HS-5 (cell line): ENCODE measurements around the gene BACE1.
"Not testable (repeated sequence)": the region's sequence is repeated elsewhere in the genome, so short reads cannot be mapped to it uniquely, and the experiment has no call there.

Experiments used
- DNase-seq: peaks from one replicate; pipeline ENCODE4 v3.0.0-alpha.2; 2012; ENCODE audit warnings: low read depth

The BACE1 gene

DNA sequence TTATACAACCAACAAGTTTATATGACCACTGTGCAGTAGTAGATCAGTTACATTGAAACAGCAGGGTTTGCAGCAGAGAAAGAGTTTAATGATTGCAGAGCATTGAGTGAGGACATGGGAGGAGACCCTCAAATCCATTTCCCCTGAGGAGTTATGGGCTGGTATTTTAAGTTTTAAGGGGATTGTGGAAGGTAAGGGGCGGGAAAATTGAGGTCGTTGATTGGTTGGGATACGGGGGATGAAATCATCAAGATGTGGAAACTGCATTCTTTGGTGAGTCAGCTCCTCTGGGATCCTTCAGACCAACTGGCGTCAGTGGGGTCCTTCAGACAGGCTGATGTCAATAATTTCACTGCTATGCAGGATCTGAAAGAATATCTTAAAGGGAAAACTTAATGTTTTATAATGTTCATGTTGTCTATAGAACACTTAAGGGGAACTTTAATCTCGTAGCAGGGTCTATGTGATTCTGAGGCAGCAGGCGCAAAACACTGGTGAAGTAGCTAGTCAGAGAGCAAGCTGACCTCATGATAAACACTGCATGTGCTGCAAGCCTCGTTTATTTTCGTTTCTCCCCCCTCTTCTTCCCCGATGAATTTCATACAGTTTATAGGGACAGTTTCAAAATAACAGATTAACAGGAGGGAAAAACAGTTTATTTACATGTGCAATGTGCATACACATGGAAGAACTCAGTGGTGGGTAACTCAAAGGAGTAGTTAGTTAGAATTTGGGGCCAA lies 42.3 kb downstream of the BACE1 start:
- peak; percentile 86 for DNase-seq

DNA sequence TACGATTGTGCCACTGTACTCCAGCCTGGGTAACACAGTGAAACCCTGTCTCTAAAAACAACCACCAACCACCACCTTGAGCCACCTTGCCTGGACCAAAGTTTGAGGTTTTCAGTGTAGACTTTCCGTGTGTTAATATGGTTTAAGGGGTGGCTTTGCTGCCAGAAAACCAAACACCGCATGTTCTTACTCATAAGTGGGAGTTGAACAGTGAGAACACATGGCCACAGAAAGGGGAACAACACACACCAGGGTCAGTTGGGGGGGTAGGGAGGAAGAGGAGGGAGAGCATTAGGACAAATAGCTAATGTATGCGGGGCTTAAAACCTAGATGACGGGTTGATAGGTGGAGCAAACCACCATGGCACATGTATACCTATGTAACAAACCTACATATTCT lies 43.9 kb downstream of the BACE1 start:
- not testable (repeated sequence) for DNase-seq

DNA sequence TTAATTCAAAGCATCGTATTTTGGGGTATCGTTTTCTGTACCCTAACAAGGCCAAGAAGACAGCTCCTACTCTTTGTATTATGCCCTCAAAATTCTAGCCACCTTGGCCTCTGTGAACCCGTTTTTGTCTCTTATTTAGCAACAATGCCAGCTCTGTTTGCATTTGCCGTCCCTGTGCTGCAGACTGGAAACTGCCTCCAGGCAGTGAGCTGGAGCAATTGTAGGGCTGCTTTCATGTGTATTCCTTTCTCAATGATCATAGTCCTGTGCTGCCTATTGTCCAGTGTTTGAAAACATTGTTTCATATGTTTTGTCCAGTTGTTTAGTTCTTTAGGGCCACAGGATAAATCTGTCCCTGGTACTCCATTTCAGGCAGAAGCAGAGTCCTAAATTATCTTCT lies 44.8 kb downstream of the BACE1 start:
- DNase-seq: no peak

DNA sequence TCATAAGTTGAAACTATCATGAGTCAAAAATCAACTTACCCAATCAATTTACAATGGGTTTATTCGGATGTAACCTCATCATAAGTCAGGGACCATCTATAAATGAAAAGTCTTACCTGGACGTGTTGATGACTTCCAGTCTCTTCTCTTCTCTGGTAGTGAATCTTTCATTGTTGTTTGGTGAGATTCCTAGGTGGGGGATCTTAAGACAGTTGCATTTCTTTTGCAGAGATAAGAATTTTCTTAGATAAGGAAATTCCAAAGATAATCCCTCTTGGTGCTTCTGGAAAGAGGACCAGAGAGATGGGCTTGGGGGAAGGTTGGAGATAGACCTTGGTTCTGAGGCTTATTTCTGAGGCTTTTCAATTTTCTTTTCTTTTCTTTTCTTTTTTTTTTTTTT lies 46.2 kb downstream of the BACE1 start:
- no peak for DNase-seq

DNA sequence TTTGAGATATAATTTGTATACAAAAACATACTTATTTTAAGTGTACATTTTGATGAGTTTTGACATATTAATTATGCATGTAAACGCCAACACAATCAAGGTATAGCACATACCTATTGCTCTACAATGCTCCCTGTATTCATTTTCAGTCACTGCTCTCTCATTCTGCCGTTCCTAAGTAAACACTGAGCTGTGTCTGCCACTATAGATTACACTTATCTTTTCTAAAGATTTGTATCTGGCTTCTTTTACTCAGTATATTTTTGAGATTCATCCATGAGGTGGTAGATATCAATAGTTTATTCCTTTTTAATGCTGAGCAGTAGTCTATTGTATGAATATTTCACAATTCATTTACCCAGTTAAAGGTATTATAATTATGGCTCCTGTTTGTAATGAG lies 50.3 kb downstream of the BACE1 start:
- no peak for DNase-seq

DNA sequence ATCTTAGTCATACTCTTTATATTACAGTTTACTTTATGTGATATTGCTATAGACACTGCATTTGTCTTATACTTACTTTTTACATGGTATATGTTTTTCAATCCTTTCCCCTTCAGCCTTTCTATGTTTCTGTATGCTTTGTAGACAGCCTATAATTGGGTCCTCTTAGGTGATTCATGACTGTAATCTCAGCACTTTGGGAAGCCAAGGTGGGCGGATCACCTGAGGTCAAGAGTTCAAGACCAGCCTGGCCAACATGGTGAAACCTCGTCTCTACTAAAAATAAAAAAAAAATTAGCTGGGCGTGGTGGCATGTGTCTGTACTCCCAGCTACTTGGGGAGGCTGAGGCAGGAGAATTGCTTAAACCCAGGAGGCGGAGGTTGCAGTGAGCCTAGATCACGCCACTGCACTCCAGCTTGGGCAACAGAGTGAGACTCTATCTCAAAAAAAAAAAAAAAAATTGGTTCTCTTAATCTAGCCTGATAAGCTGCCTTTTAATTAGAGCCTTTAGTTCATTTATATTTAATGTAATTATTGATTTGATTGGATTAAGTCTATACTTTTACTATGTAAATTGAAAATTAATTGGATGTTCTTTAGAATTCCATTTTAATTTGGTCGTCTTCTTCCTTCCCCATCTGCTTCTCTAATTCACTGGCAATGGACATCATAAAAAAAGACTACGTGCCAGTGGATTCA lies 51.3 kb downstream of the BACE1 start:
- not testable (repeated sequence) for DNase-seq

DNA sequence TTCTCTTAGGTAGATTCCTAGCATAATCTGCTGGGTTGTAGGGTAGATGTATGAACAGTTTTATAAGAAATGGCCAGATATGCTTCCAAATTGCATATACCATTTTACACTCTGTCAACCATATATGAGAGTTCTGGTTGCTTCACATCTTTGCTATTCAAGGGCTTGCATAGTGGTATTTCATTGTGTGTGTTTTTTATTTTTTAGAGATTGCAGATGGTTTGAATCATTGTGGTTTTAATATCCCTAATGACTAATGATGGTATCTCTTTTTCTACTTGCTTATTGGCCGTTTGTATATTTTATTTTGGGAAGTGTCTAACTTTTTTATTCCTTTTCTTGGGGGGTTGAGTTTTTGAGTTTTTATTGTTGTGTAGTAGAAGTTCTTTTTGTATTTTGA lies 56.6 kb downstream of the BACE1 start:
- DNase-seq: no peak

DNA sequence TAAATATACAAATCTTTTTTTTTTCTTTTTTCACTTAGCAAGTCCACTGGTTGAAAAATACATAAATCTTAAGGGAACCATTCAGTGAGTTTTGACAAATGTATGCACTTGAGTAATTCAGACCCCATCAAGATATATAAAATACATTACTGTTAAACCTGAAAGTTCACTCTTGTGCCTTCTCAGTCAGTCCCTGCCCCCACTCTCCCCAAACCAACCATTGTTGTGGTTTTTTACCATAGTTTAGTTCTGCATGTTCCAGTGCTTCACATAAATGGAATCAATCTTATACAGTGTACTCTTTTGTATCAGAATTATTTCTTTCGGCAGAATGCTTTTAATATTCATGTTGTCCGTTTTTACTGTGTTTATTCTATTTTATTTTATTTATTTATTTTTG lies 57.5 kb downstream of the BACE1 start:
- no peak for DNase-seq

DNA sequence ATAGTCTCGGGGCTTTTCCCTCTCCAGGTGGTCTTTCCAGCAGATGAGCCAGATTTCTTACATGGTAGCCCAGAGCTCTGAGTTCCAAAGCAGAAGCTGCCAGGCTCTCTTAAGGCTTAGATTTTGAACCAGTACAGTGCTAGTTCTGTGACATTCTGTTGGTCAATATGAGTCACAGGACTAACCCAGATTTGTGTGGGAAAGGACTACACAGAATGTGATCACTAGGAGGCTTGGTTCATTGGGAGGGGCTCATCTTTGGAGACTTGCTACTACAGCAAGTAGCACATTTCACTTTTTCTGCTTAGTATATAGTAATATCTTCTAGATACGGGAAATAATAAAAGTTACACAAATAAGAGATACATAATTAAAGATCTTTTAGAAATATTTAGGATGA lies 59.5 kb downstream of the BACE1 start:
- no peak for DNase-seq

DNA sequence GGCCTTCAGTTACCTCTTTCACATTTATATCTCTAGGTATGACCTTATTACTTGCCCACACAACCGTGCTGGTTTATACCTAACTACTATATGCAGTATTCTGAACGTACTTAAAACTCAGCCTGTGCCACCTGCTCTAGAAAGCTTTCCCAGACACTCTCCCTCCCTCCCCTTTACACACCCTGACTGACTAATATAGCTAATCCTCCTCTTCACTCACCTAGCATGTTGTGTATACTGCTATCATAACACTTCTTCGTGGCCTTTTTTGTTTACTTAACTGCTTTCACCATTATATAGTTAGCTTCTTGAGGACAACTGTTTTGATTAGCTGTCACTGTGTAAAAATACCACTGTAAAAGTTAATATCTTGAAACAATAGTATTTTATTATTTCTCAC lies 60.1 kb downstream of the BACE1 start:
- no peak for DNase-seq

DNA sequence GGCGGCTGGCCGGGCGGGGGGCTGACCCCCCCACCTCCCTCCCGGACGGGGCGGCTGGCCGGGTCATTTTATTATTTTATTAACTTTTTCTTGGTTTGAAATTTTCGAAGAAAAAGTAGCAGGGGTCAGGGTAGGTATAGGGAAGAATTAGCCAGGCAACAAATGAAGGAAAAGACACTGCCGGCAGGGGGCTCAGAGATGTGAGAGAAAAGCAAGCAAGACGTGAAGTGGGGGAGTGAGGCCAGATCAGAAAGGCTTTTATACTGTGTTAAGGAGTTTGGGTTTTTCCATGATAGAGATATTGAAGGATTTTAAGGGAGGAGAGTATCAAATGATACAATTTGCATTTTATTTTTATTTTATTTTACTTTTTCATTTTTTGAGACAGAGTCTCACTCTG lies 64.5 kb downstream of the BACE1 start:
- no peak for DNase-seq

DNA sequence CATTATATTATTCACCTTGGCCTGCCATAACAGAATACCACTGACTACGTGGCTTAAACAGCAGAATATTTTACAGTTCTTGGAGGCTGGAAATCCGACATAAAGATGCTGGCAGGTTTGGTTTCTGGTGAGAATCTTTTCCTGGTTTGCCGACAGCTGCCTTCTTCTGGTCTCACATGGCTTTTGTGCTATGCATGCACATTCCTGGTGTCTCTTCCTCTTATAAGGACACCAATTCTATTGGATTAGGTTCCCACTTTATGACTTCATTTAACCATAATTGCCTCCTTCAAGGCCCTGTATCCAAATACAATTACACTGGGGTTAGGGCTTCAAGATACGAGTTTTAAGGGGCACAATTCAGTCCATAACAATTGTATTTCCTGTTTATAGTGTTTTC lies 66.5 kb downstream of the BACE1 start:
- no peak for DNase-seq

DNA sequence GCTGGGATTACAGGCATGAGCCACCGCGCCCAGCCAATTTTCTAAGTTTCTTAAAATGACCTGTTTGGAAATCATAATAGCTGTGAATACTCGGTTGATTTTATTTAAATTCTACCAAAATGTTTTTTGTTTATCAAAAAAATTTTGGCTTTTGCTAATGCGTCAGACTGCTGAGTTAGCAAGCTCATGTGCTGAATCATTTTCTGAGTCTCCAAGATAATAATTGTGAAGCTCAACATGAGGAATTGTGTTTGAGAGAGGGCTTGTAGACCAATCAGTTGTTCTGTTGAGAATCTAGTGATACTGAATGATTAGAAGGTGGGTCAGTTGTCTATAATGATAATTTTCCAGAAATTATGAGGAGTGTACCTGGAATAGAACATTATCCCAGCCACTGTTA lies 67.7 kb downstream of the BACE1 start:
- no peak for DNase-seq

DNA sequence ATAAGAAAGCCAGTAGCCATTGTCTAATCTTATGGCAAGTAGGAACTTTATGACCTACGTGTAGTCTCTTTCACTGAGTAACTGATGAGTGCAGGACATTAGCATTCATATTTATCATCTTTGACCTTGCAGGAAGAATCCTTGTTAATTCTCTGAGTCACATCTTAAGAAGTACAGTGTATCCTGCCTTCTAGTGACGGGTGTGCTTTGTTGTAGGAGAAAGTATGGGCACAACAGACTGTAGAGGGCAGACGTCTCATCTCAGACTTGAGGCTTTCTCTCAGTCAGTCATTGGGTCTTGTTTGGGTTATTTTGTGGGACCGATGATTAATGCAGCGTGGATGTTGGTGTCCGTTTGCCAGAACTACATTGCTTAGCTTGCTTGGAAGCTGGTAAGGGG lies 76.8 kb downstream of the BACE1 start:
- peak; percentile 84 for DNase-seq

DNA sequence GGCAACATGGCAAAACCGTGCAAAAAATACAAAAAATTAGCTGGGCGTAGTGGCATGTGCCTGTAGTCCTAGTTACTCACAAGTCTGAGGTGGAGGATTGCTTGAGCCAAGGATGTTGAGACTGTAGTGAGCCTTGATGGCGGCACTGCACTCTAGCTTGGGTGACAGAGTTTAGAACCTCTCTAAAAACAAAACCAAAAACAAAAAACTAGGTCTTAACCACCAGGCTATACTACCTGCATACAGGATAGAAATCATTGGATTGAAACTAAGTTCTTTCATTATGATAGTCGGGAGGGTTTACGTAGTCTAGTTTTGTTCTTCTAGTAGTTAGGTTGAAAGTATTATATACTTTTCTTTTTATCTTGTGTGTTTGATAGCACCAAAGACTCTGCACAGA lies 77.8 kb downstream of the BACE1 start:
- DNase-seq: no peak
